ENCODE measurements around the gene MRTO4.
"Not testable (repeated sequence)": the region's sequence is repeated elsewhere in the genome, so short reads cannot be mapped to it uniquely, and the experiment has no call there.

The MRTO4 gene

DNA sequence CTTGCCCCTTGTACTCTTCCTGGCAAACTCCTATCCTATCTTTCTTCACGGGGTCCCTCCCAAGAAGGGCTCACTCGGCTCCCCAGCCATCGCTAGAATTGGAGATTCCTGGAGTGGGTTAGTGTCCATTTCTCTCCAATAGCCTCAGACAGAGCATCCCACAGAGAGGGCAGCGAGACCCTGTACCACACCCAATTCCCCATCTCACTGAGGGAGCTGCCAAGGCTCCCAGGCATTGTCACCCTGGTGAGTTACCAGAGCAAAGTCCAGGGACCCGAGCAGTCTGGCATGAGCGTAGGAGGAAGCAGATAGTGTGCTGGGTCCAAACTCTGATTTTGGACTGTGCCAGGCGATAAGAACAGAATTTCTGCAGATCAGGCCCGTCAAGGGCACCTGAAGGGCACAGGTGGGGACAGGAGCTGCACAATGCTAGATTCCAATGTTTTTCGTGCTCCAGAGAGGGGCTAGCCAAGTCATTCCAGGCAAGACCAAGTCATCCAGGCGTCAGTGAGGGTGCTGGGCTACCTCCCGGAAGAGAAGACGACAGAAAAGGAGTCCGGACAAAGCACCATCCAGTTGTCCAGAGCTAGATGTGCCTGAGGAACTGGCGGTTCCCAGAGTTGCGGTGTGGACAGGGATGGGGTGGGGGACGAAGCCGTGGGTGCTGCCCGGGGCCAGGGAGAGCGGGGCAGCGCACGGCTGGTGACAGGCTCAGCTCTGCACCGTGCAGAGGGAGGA is 21.7 kb downstream of the MRTO4 start:
- no peak for DNase-seq

DNA sequence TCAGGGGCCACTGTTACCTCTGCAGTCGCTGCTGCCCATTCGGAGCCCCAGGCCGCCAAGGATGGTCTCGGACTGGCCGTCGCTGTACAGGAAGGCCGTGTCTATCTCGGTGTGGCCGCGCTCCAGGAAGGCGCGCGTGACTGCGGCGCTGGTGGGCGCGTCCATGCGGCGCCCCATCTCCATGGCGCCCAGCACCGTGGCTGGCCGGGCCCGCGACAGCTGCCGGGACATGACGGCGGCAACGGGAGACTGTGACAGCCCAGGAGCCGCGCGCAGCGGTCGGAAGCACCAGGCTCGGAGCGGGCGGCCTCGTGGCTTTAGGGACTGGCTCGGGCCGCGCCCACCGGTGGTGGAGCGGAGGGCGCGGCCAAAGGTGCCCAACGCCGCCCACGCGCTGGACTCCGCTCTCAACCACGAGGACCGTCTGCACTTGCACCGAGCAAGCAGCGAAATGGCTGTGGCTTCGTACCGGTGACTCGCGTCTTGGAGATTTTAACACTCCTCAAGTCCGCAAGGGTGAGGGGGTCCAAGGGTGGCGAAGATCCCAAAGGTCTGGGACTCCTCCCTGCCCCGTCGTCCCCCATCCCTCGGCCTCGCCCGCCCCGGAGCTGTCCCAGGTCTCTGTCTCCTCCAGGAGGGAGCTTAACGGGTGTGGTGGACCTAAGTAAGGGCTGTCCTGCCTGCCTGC is 22.4 kb downstream of the MRTO4 start:
- not testable (repeated sequence) for DNase-seq

DNA sequence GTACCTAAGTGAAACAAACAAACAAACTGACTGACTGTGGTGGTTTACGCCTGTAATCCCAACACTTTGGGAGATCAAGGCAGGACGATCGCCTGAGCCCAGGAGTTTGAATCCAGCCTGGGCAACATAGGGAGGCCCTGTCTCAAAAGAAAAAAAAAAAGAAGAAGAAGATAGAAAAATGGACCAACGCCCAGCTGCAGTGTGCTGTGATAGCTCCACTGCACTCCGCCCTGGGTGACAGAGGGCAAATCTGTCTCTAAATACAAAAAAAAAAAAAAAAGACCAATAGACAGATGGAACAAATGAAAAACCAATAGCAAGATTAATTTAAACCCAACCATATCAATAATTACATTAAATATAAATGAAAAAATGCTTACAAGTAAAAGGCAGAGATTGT is 23.0 kb downstream of the MRTO4 start:
- DNase-seq: no peak

DNA sequence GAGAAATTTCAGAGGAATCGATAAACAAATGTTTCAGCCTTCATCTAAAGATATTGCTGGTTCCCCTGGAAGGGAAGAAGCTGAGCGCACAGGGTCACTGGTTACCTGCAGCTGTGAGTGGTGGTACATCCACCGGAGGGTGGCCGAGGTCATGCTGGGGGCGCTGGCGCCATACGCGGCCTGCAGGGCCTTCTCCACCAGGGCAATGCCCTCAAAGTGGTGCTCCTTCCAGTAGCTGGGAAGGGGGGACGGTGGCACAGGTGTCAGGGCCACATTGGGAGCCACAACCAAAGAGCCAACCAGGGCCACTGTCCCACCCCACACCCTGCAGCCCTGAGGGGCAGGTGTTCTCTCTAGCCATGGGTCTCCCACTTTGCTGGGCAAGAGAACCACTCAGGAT is 32.3 kb downstream of the MRTO4 start:
- no peak for DNase-seq

DNA sequence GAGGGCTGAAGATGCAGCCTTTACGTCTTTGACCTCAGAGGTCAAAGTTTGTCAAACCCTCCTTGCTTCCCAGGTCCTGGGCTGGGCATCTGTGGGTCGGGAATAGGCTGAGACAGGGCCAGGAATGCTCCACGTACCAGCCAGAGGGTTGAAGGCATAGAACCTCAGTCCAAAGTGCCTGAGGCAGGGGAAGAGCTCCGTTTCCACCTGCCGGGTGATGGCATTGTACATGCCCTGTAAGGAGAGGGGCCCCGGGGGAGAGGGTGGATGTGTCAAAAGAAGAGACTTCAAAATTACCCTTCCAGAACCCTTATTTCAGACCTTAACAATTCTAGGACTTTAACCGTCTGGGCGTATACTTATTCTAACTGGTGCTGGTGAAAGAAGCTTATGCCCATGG is 33.3 kb downstream of the MRTO4 start:
- no peak for DNase-seq

DNA sequence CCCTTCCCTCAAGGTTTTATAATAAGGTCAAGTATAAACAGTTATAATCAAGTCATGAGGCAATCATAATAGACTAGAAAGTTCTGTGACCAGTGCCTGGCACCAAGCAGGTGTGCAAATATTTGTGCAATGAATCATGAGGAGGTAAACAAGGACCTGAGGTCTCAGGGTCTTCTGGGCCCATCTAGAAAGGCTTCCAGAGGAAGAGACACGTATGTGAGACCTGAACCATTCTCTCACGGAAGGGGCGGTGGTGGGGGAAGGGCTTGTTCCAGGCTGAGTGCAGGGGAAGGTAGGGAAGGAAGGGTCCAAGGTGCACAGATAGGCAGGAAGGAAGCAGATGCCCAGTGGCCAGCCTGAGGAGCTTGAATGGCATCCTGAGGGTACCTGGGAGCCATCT is 33.8 kb downstream of the MRTO4 start:
- not testable (repeated sequence) for DNase-seq

DNA sequence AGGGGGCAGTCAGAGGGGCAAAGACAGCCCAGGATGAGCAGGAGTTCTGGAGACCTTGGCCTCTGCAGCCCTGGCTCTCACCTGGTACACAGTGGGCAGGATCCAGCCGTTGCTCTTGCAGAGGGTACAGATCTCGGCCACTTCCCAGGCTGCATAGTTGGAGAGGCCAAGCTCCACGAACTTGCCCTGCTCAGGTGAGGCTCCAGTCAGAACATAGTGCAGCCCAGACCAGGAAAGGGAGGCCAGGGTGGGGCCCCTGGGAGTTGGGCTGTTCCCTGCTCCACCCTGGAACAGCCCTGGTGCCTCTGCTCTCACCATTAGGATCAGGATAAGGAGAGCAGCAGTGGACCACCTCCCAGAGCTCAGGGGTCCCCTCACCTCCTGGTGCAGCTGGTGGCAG is 34.2 kb downstream of the MRTO4 start:
- not testable (repeated sequence) for DNase-seq

DNA sequence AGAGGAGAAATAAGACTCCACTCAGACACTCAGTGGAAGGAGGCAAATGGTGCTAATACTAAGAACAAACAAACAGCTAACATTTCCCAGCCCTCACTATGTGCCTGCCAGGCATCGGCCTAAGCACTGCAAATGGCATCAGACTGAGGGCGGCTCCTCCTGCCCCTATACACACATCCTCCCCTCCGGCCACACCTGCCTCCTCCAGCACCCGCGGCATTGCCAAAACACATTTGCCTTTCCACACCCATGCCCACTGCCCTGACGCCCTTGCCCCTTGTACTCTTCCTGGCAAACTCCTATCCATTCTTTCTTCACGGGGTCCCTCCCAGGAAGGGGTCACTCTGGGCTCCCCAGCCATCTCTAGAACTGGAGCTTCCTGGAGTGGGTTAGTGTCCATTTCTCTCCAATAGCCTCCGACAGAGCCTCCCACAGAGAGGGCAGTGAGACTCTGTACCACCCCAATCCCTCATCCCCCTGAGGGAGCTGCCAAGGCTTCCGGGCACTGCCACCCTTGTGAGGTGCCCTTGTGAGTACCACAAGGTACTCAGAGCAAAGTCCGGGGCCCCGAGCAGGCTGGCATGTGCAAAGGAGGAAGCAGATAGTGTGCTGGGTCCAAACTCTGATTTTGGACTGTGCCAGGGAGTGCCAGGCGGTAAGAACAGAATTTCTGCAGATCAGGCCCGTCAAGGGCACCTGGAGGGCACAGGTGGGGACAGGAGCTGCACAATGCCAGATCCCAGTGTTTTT is 36.0 kb downstream of the MRTO4 start:
- DNase-seq: no peak

DNA sequence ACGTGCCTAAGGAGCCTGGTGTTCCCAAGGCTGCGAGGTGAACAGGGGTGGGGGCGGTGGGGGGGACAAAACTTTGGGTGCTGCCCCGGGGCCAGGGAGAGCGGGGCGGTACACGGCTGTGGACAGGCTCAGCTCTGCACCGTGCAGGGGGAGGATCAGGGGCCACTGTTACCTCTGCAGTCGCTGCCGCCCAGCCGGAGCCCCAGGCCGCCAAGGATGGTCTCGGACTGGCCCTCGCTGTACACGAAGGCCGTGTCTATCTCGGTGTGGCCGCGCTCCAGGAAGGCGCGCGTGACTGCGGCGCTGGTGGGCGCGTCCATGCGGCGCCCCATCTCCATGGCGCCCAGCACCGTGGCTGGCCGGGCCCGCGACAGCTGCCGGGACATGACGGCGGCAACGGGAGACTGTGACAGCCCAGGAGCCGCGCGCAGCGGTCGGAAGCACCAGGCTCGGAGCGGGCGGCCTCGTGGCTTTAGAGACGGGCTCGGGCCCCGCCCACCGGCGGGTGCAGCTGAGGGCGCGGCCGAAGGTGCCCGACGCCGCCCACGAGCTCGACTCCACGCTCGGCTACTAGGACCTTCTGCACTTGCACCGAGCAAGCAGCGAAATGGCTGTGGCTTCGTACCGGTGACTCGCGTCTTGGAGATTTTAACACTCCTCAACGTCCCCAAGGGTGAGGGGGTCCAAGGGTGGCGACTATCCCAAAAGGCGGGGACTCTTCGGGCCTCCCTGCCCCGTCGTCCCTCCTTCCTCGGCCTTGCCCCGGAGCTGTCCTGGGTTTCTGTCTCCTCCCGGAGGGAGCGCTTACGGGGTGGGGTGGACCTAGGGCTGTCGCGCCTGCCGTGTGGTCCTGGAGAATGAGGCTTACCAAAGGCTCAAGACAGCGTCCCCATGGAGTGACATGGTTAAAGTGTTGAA is 37.0 kb downstream of the MRTO4 start, which contains the start of gene AKR7A3:
AKR7A3 (minus strand) TSS at position 447 of the 918 bp plus-strand sequence; CDS start at position 386, 61 bp downstream.
- DNase-seq: peak; percentile 84

DNA sequence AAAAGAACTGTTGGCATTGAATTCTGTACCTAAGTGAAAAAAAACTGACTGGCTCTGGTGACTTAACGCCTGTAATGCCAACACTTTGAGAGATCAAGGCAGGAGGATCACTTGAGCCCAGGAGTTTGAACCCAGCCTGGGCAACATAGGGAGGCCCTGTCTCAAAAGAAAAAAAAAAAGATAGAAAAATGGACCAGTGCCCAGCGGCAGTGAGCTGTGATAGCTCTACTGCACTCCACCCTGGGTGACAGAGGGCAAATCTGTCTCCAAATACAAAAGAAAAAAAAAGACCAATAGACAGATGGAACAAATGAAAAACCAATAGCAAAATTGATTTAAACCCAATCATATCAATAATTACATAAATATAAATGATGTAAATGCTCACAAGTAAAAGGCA is 37.6 kb downstream of the MRTO4 start:
- no peak for DNase-seq

DNA sequence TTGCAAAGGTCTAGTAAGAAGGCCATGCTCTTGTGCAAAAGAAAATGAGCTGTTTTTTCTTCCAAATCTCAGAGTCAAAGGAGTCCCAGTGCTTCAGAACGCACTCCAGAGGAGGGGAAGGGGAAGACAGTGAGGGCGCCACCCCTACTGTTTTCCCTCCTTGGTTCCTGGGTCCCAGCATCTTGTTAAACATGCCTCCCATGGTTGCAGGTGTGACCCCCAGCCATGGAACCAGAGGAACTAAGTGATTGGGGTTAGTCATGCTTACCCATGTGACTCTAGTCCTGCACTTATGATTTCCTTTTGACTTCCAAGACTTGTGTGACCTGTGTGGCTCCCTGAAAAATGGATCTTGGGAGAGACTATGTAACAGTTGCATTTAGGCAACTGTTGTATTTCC is 43.0 kb downstream of the MRTO4 start:
- DNase-seq: no peak

DNA sequence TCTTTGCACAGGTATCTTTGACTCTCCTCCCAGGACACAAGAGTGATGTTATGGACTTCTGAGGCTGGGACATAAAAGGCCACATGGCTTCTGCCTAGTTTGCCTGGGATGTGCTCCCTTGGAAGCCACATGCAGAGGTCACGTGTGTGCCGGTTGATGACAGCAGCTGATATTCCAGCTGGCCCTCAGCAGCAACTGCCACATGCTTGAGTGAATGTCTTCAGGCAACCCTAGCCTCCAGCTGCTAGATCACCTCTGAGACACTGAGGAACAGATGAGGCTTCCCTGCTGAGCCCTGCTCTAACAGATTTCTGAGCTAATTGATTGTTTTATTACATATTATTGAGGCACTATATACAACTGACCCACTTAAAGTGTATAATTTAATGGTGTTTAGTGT is 48.6 kb downstream of the MRTO4 start:
- no peak for DNase-seq

DNA sequence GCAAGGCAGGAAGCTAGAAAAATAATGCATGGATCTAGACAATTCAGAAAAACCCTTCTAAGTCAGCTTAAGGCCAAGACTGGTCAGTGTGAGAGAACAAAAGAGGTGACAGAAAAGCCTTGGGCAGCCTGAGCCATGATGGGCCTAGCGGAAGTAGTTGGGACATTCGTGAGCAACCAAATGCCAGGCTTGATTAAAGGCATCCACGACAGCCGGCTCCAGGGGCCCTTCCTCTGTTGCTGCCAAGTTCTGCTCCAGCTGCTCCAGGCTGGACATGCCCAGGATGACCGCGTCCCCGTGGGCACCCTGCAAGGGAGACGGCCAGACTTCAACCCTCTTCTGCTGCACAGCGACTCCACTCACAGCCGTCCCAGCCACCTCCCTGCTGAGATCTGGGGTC is 52.5 kb downstream of the MRTO4 start:
- DNase-seq: not testable (repeated sequence)

DNA sequence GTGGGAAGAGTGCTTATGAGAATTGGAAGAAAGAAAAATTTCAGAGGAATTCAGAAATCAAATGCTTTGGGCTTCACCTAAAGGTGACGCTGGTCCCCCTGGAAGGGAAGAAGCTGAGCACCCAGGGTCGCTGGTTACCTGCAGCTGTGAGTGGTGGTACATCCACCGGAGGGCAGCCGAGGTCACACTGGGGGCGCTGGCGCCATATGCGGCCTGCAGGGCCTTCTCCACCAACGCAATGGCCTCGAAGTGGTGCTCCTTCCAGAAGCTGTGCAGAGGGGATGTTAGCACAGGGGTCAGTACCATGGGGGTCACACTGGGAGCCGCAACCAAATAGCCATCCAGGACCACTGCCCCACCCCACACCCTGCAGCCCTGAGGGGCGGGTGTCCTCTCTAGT is 54.3 kb downstream of the MRTO4 start:
- no peak for DNase-seq

DNA sequence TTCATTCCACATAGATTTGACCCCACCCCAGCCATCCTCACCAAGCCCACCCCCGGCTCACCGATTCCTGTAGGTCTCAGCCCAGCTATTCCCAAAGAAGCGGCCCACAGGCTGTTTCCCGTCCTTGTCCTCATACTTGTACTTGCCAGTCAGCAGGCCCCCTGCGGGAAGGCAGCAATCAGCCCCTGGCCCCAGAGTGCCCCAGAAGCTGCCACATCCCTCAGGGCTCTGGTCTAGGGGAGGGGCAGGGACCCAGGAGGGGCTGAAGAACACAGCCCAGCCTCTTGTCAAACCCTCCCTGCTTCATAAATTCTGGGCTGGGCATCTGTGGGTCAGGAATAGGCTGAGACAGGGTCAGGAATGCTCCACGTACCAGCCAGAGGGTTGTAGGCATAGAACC is 55.3 kb downstream of the MRTO4 start:
- DNase-seq: peak; percentile 44

DNA sequence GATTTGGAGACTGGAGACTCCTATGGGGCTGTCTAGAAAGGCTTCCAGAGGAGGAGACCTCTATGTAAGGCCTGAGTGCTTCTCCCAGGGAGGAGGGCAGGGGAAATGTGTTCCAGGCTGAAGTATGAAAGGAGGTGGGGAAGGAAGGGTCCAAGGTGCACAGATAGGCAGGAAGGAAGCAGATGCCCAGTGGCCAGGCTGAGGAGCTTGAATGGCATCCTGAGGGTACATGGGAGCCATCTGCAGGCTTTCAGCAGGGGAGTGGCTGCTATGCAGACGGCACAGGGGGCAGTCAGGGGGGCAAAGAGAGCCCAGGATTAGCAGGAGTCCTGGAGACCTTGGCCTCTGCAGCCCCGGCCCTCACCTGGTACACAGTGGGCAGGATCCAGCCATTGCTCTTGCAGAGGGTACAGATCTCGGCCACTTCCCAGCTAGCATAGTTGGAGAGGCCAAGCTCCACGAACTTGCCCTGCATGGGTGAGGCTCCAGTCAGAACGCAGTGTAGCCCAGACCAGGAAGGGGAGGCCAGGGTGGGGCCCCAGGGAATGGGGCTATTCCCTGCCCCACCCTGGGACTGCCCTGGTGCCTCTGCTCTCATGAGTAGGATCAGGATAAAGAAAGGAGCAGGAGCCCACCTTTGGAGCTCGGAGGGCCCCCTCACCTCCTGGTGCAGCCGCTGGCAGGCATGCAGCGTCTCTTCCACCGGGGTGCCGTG is 56.3 kb downstream of the MRTO4 start:
- no peak for DNase-seq

DNA sequence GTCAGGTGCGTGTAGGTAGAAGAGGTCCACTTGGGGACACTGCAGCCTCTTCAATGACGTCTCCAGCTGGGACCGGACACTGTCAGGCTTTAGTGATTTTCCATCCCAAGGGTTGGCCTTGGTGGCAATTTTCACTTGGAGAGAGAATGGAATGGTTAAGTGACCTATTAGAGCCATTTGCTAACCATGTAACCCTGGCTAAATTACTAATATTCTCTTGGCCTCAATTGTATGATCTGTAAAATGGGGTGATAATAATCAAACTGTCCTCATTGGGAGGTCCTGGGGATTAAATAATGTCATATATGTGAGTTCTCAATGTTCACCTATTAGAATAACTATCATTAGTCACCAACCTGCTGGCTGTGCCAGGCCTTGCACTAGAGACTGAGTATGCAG is 56.9 kb downstream of the MRTO4 start:
- no peak for DNase-seq

DNA sequence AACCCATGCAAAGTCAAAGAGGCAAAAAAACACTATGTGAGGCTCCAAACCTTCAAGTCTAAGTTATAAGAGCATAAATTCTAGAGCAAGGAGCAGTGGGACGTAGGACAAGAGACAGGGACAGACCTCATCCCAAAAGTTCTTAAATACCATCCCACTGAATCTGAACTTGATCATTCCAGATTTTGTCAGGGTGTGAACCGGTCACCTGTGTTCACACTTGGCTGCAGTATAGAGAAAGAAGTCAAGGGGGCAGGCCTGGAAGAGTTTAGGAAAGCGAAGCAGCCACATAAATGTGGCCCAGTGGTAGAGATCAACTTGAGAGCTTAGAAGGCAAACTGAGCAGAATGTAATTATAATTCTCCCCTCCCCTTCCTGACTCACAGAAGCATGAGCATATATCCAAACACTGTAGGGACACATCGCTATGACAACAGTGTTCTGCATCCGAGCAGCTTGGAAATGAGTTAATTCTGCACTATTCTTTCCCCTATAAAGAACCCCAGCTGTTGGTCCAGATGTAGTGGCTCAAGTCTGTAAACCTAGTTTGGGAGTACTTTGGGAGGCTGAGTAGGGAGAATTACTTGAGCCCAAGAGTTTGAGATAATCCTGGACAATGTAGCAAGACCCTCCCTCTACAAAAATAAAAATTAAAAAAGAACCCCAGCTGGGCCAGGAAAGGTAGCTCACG is 57.7 kb downstream of the MRTO4 start:
- DNase-seq: no peak
